ENCODE results near the gene CMTM5.

- no peak for TF ChIP-seq CTCF (IDR thresholded peaks at IDR 0.05; ENCODE audit: borderline replicate concordance, extremely low read depth, low read length, poor library complexity, severe bottlenecking)
- TF ChIP-seq EZH2 (IDR thresholded peaks at IDR 0.05; ENCODE audit: borderline replicate concordance, low read depth, low read length, severe bottlenecking), result no peak
Observed at GRCh38 chr14:23413681-23414080, 36.8 kb downstream of the CMTM5 start.

All from DND-41 (cell line).